SU-DHL-6 (cell line): ENCODE data around the gene TCEAL1.

ENCODE experiments used
- EZH2phosphoT487 ChIP-seq: fragments of 200-600 bp; sonication (generic), shearing (Covaris generic); conservative IDR thresholded peaks from 2 replicates; pipeline ENCODE4 v1.6.1; 2018; ENCODE audit warnings: mild to moderate bottlenecking, antibody characterized with exemption, low read length, moderate library complexity, mixed read lengths
- TF ChIP-seq, protein P1 (sequence below): fragments of 200-600 bp; sonication (generic); IDR thresholded peaks from one replicate; pipeline ENCODE4 v1.5.1; 2017; ENCODE audit warnings: antibody characterized with exemption, mild to moderate bottlenecking, low read length, moderate library complexity; ENCODE audit not compliant: insufficient read depth, poor library complexity, severe bottlenecking

GRCh38 chrX:103614999-103615398 lies 13.8 kb upstream of the TCEAL1 start:
- TF ChIP-seq, protein P1, sequence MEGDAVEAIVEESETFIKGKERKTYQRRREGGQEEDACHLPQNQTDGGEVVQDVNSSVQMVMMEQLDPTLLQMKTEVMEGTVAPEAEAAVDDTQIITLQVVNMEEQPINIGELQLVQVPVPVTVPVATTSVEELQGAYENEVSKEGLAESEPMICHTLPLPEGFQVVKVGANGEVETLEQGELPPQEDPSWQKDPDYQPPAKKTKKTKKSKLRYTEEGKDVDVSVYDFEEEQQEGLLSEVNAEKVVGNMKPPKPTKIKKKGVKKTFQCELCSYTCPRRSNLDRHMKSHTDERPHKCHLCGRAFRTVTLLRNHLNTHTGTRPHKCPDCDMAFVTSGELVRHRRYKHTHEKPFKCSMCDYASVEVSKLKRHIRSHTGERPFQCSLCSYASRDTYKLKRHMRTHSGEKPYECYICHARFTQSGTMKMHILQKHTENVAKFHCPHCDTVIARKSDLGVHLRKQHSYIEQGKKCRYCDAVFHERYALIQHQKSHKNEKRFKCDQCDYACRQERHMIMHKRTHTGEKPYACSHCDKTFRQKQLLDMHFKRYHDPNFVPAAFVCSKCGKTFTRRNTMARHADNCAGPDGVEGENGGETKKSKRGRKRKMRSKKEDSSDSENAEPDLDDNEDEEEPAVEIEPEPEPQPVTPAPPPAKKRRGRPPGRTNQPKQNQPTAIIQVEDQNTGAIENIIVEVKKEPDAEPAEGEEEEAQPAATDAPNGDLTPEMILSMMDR, result no peak
- TF ChIP-seq EZH2phosphoT487, result no peak
